Measurements from ENCODE around the gene MLF2.

The MLF2 gene

GRCh38 chr12:6765048-6765633 lies 12.2 kb upstream of the MLF2 start:
- Histone ChIP-seq H3K36me3 (ENCODE audit: control insufficient read depth in 2 of 2, insufficient read depth in 2 of 2, low read length in 2 of 2) (no peaks in the 10 kb centered on the region), H3K4me3 (ENCODE audit: low read length in 2 of 2) (peak overlapping the region; percentile 66 to 81), H3K27ac (ENCODE audit: low read depth in 2 of 2, low read length in 2 of 2) (peak overlapping the region; percentile 78 to 79), H3K9me3 (ENCODE audit: control insufficient read depth in 2 of 2, low read length in 2 of 2) (no peaks in the 10 kb centered on the region), H3K27me3 (ENCODE audit: control insufficient read depth in 2 of 2, insufficient read depth in 2 of 2, low read length in 2 of 2) (no peaks in the 10 kb centered on the region), H3K9ac (ENCODE audit: low read depth in 1 of 2, low read length in 2 of 2) (no peak overlapping the region), H3K4me1 (ENCODE audit: control insufficient read depth in 2 of 2, insufficient read depth in 2 of 2, low read length in 2 of 2) (peaks cover 36 to 37% of the 10 kb centered on the region in 2 donors)

GRCh38 chr12:6764011-6764828 lies 11.3 kb upstream of the MLF2 start:
- no peaks in the 10 kb centered on the region for H3K9me3 ChIP-seq (ENCODE audit: control insufficient read depth in 2 of 2, low read length in 2 of 2)
- H3K27ac ChIP-seq (ENCODE audit: low read depth in 2 of 2, low read length in 2 of 2), result peak overlapping the region; percentile 78
- no peaks in the 10 kb centered on the region for H3K27me3 ChIP-seq (ENCODE audit: control insufficient read depth in 2 of 2, insufficient read depth in 2 of 2, low read length in 2 of 2)
- peaks cover 33 to 37% of the 10 kb centered on the region in 2 donors for H3K4me1 ChIP-seq (ENCODE audit: control insufficient read depth in 2 of 2, insufficient read depth in 2 of 2, low read length in 2 of 2)
- peak overlapping the region; percentile 52 for H3K9ac ChIP-seq (ENCODE audit: low read depth in 1 of 2, low read length in 2 of 2)
- H3K36me3 ChIP-seq (ENCODE audit: control insufficient read depth in 2 of 2, insufficient read depth in 2 of 2, low read length in 2 of 2), result no peaks in the 10 kb centered on the region
- peak overlapping the region; percentile 56 to 57 for H3K4me3 ChIP-seq (ENCODE audit: low read length in 2 of 2)

- Histone ChIP-seq H3K27me3 (ENCODE audit: control insufficient read depth in 2 of 2, insufficient read depth in 2 of 2, low read length in 2 of 2) (no peaks in the 10 kb centered on the region), H3K27ac (ENCODE audit: low read depth in 2 of 2, low read length in 2 of 2) (peak overlapping the region; percentile 78), H3K4me1 (ENCODE audit: control insufficient read depth in 2 of 2, insufficient read depth in 2 of 2, low read length in 2 of 2) (peaks cover 24 to 31% of the 10 kb centered on the region in 2 donors), H3K36me3 (ENCODE audit: control insufficient read depth in 2 of 2, insufficient read depth in 2 of 2, low read length in 2 of 2) (no peaks in the 10 kb centered on the region), H3K9ac (ENCODE audit: low read depth in 1 of 2, low read length in 2 of 2) (no peak overlapping the region), H3K9me3 (ENCODE audit: control insufficient read depth in 2 of 2, low read length in 2 of 2) (no peaks in the 10 kb centered on the region), H3K4me3 (ENCODE audit: low read length in 2 of 2) (no peak overlapping the region)
These were observed 10.4 kb upstream of the MLF2 start for GRCh38 chr12:6763380-6763779.

GRCh38 chr12:6759741-6760140 lies 6.8 kb upstream of the MLF2 start:
- Histone ChIP-seq H3K36me3 (ENCODE audit: control insufficient read depth in 2 of 2, insufficient read depth in 2 of 2, low read length in 2 of 2) (no peaks in the 10 kb centered on the region), H3K9ac (ENCODE audit: low read depth in 1 of 2, low read length in 2 of 2) (no peak overlapping the region), H3K4me3 (ENCODE audit: low read length in 2 of 2) (no peak overlapping the region), H3K4me1 (ENCODE audit: control insufficient read depth in 2 of 2, insufficient read depth in 2 of 2, low read length in 2 of 2) (peaks cover 5 to 11% of the 10 kb centered on the region in 2 donors), H3K27ac (ENCODE audit: low read depth in 2 of 2, low read length in 2 of 2) (no peak overlapping the region), H3K27me3 (ENCODE audit: control insufficient read depth in 2 of 2, insufficient read depth in 2 of 2, low read length in 2 of 2) (no peaks in the 10 kb centered on the region), H3K9me3 (ENCODE audit: control insufficient read depth in 2 of 2, low read length in 2 of 2) (no peaks in the 10 kb centered on the region)

- H3K9ac ChIP-seq (ENCODE audit: low read depth in 1 of 2, low read length in 2 of 2), result no peak overlapping the region
- H3K4me3 ChIP-seq (ENCODE audit: low read length in 2 of 2), result no peak overlapping the region
- H3K27me3 ChIP-seq (ENCODE audit: control insufficient read depth in 2 of 2, insufficient read depth in 2 of 2, low read length in 2 of 2), result no peaks in the 10 kb centered on the region
- no peak overlapping the region for H3K27ac ChIP-seq (ENCODE audit: low read depth in 2 of 2, low read length in 2 of 2)
- H3K9me3 ChIP-seq (ENCODE audit: control insufficient read depth in 2 of 2, low read length in 2 of 2), result no peaks in the 10 kb centered on the region
- H3K4me1 ChIP-seq (ENCODE audit: control insufficient read depth in 2 of 2, insufficient read depth in 2 of 2, low read length in 2 of 2), result peaks cover 4 to 8% of the 10 kb centered on the region in 2 donors
- no peaks in the 10 kb centered on the region for H3K36me3 ChIP-seq (ENCODE audit: control insufficient read depth in 2 of 2, insufficient read depth in 2 of 2, low read length in 2 of 2)
These were observed 5.7 kb upstream of the MLF2 start for GRCh38 chr12:6758506-6759095.

- Histone ChIP-seq H3K27me3 (ENCODE audit: control insufficient read depth in 2 of 2, insufficient read depth in 2 of 2, low read length in 2 of 2) (no peaks in the 10 kb centered on the region), H3K4me3 (ENCODE audit: low read length in 2 of 2) (no peak overlapping the region), H3K27ac (ENCODE audit: low read depth in 2 of 2, low read length in 2 of 2) (no peak overlapping the region), H3K4me1 (ENCODE audit: control insufficient read depth in 2 of 2, insufficient read depth in 2 of 2, low read length in 2 of 2) (peaks cover 8 to 9% of the 10 kb centered on the region in 2 donors), H3K9me3 (ENCODE audit: control insufficient read depth in 2 of 2, low read length in 2 of 2) (no peaks in the 10 kb centered on the region), H3K9ac (ENCODE audit: low read depth in 1 of 2, low read length in 2 of 2) (no peak overlapping the region), H3K36me3 (ENCODE audit: control insufficient read depth in 2 of 2, insufficient read depth in 2 of 2, low read length in 2 of 2) (no peaks in the 10 kb centered on the region)
These were observed 4.2 kb upstream of the MLF2 start for GRCh38 chr12:6757028-6757690.

- H3K9me3 ChIP-seq (ENCODE audit: control insufficient read depth in 2 of 2, low read length in 2 of 2), result no peaks in the 10 kb centered on the region
- no peaks in the 10 kb centered on the region for H3K27me3 ChIP-seq (ENCODE audit: control insufficient read depth in 2 of 2, insufficient read depth in 2 of 2, low read length in 2 of 2)
- H3K36me3 ChIP-seq (ENCODE audit: control insufficient read depth in 2 of 2, insufficient read depth in 2 of 2, low read length in 2 of 2), result peaks cover 19 to 23% of the 10 kb centered on the region in 2 donors
- H3K27ac ChIP-seq (ENCODE audit: low read depth in 2 of 2, low read length in 2 of 2), result peak overlapping the region in 1 of 2 donors; percentile 100
- H3K9ac ChIP-seq (ENCODE audit: low read depth in 1 of 2, low read length in 2 of 2), result peak overlapping the region in 1 of 2 donors; percentile 14
- H3K4me3 ChIP-seq (ENCODE audit: low read length in 2 of 2), result no peak overlapping the region
- peaks cover 13 to 15% of the 10 kb centered on the region in 2 donors for H3K4me1 ChIP-seq (ENCODE audit: control insufficient read depth in 2 of 2, insufficient read depth in 2 of 2, low read length in 2 of 2)
These were observed 1.5 kb upstream of the MLF2 start for GRCh38 chr12:6754411-6754810.

GRCh38 chr12:6753772-6754356 lies 923 bp upstream of the MLF2 start:
- no peaks in the 10 kb centered on the region for H3K9me3 ChIP-seq (ENCODE audit: control insufficient read depth in 2 of 2, low read length in 2 of 2)
- peaks cover 13 to 15% of the 10 kb centered on the region in 2 donors for H3K4me1 ChIP-seq (ENCODE audit: control insufficient read depth in 2 of 2, insufficient read depth in 2 of 2, low read length in 2 of 2)
- H3K27me3 ChIP-seq (ENCODE audit: control insufficient read depth in 2 of 2, insufficient read depth in 2 of 2, low read length in 2 of 2), result no peaks in the 10 kb centered on the region
- peak overlapping the region; percentile 98 to 100 for H3K27ac ChIP-seq (ENCODE audit: low read depth in 2 of 2, low read length in 2 of 2)
- peak overlapping the region in 1 of 2 donors; percentile 92 for H3K4me3 ChIP-seq (ENCODE audit: low read length in 2 of 2)
- H3K36me3 ChIP-seq (ENCODE audit: control insufficient read depth in 2 of 2, insufficient read depth in 2 of 2, low read length in 2 of 2), result peaks cover 23 to 28% of the 10 kb centered on the region in 2 donors
- peak overlapping the region; percentile 52 to 98 for H3K9ac ChIP-seq (ENCODE audit: low read depth in 1 of 2, low read length in 2 of 2)

- peak overlapping the region; percentile 97 to 98 for H3K9ac ChIP-seq (ENCODE audit: low read depth in 1 of 2, low read length in 2 of 2)
- no peaks in the 10 kb centered on the region for H3K27me3 ChIP-seq (ENCODE audit: control insufficient read depth in 2 of 2, insufficient read depth in 2 of 2, low read length in 2 of 2)
- peak overlapping the region; percentile 98 to 100 for H3K27ac ChIP-seq (ENCODE audit: low read depth in 2 of 2, low read length in 2 of 2)
- H3K4me3 ChIP-seq (ENCODE audit: low read length in 2 of 2), result peak overlapping the region; percentile 92 to 95
- H3K9me3 ChIP-seq (ENCODE audit: control insufficient read depth in 2 of 2, low read length in 2 of 2), result no peaks in the 10 kb centered on the region
- H3K4me1 ChIP-seq (ENCODE audit: control insufficient read depth in 2 of 2, insufficient read depth in 2 of 2, low read length in 2 of 2), result peaks cover 13 to 15% of the 10 kb centered on the region in 2 donors
- H3K36me3 ChIP-seq (ENCODE audit: control insufficient read depth in 2 of 2, insufficient read depth in 2 of 2, low read length in 2 of 2), result peaks cover 38 to 43% of the 10 kb centered on the region in 2 donors
These were observed 597 bp downstream of the MLF2 start for GRCh38 chr12:6752167-6752920.

Data from mucosa of rectum (tissue), 2 donors.